Stimulated activated CD8-positive, alpha-beta memory T cell treated with anti-CD3 and anti-CD28 coated beads, Interleukin-12 subunit alpha, Interleukin-12 subunit beta, amount 100 ng/mL, for 24 hours (primary cell): ENCODE results near the gene NEK10.
"Not testable (repeated sequence)": the region's sequence is repeated elsewhere in the genome, so short reads cannot be mapped to it uniquely, and the experiment has no call there.

Experiments used
- DNase-seq: peaks from one replicate; pipeline ENCODE4 v3.0.0-alpha.2; 2020; ENCODE audit errors: extremely low read depth

NEK10 gene

DNA sequence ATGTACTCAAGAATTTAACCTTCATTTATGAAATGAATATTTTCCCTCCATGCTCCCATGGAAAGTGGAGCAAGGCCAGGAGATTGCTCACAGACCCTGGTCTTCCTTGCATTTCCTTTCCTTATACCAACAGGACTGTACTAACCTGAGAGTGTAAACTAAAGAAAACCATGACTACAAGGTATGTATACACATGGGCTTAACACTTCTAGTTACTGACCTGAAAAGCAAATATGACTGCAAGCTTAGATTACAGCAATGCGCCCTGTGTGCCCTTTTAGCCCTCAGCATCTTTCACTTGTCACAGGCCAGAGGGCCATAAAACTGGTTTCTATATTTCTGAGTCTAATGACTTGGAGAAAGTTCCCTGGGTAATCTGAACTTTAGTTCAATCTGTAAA, 52.1 kb downstream of the NEK10 start:
- DNase-seq = no peak

DNA sequence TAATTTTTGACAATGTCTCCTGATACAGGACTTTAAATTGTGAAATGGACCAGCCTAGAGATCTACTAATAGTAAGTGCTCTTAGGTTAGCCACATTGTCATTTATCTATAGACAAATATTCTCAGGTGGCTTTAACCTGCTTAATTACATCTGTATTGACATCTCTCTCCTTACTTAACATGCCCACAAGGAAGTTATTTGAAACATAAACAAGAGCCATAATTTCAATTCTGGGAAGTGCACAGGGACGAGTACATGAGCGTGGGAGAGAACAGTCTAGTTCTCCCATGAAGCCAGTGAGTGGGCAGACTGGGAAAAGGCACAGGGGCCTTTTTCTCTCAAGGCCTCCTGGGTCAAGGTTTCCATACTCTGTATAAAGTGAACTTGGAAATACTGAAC, 54.2 kb downstream of the NEK10 start:
- DNase-seq = no peak

DNA sequence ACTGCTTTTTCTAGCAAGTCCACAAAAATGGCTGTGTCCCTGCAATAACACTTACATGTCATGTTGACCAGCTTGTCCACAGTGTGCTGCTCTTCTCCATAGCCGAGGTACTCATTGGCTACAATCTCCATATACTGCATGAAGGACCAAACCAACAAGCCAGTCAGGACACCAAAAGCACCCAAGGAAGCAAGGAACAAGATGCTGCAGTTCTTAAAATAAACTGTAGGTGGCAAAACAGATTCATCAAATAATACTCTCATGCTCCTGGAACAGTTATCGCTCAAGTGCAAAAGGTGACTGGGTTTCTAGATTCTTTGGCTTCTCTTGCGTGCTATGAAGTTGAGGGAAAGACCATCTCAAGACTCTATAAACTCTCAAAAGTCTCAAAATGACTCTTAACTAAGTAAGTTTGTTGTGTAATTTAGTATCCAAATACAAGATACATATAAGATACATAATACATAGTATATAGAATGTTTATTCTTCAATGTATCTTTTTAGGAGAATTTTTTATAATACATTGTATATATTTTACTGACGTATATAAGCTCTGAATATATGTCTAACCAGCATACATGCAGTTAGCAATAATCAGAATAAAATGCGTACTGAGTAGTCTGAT, 57.0 kb downstream of the NEK10 start:
- DNase-seq = no peak

DNA sequence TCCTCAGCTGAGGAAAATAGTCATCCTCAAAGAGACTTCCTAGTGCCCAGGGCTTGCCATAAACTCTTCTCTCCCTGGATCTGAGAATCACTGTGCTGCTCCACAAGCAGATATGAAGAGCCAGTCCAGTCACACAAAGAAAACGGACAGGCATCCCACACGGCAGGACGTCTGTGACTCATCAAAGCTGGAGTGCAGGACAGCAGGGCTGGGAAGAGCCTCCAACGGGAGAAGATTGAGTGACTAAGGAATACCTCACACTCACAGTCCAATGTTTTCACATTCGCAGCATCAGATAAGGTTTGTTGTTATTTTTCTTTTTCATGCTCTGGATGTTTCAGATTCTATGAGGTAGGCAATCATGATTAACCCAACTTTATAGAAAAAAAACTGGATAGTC, 57.8 kb downstream of the NEK10 start:
- DNase-seq = no peak

DNA sequence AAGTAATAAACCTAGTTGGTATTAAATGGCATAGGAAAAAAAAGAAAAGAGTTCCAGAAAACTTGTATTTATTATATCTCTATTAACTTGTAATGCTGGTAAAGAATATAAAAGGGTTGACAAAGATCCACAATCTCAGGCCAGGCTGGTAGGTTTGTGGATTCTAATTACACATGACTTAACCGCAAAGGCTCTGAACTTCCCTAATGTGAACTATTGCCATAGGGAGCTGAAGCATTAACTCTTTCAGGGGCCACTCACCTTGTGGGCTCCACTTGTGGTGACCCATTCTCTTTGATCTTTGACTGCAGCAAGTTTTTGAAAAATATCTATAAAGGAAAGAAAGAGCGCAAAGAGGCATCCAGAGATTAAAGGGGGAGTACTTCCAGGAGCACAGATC, 58.5 kb downstream of the NEK10 start:
- DNase-seq = no peak

DNA sequence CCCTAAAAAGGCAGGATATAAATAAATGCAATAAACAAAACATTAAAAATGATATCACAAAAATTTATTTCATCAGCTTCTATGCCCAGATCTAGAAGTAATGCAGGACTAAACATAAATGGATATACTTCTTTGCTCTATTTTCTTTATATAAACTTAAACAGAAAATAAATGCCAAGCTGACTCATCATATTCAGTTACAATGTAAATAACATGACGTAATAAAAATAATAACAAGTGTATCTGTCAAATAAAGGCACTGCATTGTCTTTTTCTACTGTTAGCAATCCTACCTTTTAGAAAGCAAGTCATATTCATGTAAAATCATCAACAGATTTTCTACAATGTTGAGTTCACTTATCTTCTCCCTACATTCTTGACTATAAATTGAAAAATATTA, 61.6 kb downstream of the NEK10 start:
- no peak for DNase-seq

DNA sequence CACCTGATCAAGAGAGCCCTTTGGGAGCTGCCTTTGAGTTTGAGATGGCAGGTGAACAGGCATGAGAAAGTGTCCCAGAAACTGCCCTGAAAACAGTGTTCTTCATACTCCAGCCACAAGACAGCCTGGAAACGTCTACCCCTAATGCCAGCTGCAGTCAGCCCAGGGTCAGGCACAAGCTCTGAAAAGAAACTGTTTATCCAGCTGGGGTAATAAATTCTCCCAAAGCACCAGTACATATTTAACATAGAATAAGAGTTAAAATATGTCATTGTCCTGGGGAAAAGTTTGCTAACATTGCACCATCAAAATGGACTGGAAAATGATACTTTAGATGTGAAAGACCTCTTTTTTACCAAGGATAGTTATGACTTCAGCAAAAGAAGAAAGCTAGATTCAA, 66.3 kb downstream of the NEK10 start:
- DNase-seq = no peak

DNA sequence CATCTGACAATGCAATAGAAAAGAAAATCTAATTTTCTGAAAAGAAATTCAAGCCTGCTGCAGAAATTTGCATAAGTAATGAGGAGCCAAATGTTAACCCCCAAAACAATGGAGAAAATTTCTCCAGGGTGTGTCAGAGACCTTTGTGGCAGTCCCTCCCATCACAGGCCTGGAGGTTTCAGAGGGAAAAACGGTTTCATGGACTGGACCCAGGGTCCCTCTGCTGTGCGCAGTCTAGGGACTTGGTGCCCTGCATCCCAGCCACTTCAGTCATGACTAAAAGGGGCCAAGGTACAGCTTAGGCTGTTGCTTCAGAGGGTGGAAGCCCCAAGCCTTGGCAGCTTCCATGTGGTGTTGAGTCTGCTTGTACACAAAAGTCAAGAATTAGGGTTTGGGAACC, 70.2 kb downstream of the NEK10 start:
- not testable (repeated sequence) for DNase-seq

DNA sequence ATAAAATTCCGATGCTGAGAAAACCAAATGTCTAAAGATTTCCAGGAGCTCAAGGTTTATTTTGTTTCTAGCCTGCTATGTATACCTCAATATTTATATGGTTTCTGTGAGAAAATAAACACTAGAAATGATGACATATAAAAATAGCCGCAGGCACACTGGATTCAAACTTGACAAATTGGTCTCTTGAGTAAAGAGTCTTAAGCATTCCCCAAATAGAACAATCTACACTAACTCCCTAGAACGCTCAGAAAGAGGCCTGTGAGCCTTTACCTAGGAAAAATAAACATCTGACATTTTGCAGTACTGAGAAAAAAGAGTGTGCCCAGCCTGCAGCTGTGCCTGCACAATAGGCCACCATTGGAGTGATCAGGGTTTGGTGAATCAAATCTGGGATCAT, 75.2 kb downstream of the NEK10 start:
- no peak for DNase-seq

DNA sequence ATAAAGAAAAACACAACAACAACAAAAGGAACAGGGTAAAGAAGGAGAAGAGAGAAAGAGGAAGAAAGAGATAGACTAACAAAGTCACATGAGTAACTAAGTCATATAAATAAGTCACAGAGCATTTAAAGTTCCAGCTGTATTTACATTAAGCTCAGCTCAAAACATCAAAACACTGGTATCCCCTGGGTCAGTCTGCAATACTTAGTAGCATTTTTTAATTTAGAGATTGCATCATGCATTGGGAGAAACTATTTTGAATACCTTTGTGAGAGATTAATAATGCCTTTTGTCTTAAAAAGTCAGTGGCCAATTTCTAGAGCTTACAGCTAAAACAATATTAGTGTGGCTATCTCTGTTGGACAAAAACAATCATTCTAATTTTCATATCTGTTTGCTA, 78.4 kb downstream of the NEK10 start:
- no peak for DNase-seq

DNA sequence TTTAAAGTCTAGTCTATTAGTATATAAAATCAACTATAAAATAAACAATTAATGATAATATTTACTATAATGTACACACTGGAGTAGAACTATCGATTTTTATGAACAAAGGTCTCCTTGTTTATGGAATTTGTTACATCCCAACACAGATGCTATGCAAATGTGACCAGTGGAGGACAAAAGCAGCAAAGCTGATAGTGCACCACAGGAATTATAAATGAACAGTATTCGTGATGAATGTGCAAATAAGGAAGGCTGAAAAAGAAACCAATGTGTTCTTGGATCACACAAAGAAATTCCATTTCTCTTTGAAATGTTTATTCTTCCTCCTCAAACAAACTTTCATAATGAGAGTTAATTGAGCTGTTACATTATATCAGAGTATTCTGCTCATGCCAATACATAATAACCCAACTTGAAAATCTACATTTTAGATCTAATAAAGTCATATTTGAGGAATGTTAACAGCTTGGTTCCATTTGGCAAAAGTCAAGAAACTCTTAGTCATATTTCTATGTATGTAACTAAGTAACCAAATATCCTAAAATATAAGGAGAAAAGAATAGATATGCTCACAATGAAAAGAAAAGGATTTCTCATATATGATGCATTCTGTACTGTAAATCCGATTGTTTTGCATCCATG, 79.3 kb downstream of the NEK10 start:
- DNase-seq = no peak

DNA sequence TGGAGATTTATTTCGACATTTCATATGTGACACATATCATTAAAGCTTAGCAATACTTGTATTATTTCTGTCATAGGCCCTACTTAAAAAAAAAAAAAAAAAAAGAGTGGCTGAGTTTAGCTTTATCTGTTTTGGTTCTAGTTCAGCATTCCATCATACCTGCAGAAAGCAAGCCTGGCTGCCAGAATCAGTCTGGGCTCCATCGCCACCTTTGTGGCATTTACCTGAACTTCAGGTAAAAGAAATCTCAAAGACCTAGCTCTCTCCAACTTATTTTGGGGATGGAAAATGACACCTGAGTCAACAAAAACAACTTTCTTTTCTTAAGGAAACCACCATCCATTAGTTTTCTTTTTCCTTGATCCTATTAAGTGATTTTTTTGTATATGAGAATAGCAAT, 82.1 kb downstream of the NEK10 start:
- DNase-seq = no peak

DNA sequence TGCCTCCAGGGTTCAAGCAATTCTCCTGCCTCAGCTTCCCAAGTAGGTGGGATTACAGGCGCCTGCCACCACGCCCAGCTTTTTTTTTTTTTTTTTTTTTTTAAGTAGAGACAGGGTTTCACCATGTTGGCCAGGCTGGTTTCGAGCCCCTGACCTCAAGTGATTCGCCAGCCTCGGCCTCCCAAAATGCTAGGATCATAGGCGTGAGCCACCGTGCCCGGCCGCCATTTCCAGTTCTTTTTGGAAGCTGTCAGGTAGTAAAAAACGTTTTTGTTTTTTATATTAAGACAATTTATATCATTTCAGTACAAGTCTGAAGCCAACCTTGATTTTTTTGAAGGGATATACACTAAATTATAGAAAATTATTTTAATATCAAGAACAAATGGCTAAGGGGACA, 82.7 kb downstream of the NEK10 start:
- not testable (repeated sequence) for DNase-seq

DNA sequence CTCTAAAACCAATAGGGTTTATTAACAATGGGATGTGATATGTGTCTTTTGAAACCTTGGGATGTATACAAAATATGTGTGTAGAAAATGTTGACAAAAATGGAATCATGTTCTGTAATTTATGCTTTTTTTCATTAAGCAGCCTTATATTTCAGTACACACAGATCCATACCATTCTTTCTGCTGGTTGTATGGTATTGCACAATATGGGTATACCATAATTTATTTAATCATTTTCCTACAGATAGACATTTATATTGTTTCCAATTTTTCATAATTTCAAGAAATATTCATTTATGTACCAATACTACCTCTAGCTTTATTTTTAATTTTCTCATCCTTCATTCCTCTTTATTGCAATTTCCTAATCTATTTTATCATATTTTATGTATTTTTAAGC, 83.5 kb downstream of the NEK10 start:
- no peak for DNase-seq

DNA sequence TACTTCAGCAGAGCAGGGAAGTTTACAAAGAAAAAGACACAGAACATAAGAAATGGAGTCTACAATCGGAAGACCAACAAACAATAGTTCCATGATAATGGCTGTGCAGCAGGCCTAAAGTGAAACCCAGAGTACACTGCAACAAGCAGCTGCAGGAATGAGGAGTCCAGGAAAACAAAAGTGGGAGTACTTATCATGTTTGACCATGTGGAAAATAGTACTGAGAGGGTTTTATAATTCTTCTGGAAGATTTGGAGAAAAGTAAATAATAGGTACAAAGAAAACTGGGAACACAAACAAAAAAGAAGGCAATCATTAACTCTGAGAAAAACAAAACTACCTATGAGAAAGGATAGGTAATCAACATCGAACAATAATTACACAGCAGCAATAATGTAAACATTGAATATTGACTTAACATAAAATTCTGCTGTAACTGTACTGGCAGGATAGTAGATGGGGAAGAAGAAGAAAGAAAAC, 87.5 kb downstream of the NEK10 start:
- no peak for DNase-seq

DNA sequence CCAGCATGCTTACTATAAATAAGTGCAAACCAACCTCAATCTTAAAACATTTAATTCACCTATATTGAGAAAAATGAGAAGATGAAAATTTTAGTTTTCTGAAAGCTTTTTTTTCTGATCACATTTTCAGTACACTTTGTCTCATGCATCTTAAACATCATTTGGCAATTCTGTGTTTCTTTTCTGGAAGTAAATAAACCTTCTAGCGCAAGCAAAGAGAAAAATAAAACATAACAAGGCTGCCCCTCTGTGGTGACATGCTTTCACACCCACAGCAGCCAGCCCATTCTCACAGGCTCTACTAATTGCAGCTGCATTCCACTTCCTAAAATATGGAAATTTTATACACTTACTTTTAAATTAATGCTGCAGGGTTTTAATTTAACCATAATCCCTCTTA, 90.1 kb downstream of the NEK10 start:
- no peak for DNase-seq

DNA sequence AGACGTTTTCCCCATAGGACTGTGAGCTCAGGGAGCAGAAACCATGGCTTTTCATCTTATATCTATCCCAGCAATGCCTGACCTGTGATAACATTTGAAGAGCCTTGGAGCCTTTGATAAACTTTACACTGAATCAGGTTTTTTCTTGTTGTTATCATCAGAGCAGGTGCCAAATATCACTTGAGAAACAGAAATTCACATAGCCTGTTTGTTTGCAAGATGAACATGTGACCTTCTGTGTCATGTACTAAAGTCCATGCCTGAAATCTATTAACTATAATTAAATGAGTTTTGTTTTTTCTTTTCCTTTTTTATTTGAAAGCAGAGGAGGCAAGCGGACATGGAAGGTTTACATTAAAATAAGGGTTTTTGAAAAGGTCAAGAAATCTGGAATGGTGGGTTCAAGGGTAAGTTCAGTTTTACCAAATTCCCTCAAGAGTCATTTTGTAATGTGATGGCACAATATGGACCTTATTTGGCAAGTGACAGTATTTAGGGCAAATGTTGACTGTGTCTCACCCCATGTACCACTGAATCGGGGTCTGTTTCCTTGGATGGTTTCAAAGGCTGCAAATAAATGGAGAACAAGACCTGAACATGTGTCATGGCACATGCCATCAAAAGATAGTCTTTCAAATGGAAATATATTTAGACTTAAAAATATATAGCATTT, 90.7 kb downstream of the NEK10 start:
- DNase-seq = no peak

DNA sequence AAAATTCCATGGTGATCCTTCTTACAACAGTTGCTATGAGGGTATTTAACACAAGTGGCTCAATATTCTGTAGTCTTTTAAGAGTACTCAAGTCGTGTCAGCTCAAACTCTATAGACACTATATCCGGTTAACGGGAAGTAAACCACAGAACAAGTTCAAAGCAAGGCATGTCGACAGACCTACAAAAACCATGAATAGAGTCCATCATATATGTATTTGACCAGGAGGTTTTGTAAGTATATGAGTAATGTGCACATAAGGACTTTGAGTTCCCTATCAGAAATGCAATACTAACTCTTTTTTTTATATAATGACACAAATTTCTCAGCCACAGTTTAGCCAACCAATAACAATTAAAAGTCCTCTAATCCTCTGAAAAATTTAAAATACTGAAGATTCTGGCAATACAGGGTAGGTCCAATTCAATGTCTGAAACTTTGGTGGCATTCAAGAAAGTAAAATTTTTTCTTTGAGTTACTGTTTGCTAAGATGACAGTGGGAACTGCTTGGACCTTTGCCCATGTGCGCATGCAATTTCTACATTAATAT, 93.7 kb downstream of the NEK10 start:
- DNase-seq = no peak

DNA sequence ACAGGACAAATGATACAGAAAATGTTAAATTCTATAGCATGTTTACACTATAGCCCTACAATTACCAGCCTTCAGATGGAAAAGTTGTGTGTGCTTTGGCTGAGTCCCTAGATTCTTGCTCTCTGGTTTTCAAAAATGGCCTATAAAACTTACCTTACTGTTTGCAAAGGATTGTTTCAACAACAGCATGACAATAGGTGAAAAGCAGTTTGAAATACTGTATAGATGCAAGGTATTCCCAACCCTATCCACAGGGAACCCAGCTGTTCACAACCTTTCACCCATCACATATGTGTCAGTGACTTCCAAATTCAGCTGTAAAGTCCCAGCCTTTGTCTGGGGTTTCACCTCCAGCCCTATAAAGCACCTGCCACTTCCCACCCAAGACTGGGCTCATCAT, 97.3 kb downstream of the NEK10 start:
- no peak for DNase-seq

DNA sequence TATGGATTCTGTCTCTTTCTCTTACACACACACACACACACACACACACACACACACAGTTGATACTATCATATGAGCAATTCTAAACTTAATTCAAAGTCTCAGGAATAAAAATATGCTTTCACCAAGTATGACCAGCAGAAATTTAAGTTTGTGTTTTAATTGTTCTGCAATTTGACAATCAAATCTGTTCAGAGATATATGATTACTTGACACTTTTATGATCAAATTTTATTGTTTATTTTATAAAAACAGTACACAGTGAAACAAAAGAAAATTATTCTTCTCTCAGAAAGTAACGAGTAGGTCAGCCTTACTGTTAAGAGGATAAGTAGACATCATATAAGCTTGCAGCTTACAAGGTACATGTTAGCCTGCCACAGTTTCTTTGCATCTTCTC, 114.3 kb downstream of the NEK10 start:
- DNase-seq = no peak

DNA sequence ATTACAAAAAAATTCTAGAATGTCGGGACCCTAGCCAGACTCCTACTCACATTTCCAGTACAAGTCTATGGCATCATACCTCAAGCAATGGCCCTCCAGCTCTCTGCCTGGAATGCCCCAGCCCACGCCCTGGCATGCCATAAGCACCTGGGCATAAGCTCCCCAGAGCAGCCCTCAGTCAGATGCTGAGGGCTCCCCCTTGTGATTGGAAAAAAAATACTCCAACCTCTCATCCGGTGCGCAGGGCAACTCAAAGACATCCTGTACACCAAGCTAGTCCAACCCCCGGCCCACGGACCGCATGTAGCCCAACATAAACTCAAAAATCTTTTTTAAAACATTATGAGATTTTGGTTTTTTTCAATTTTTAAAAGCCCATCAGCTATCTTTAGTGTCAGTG, 115.4 kb downstream of the NEK10 start:
- no peak for DNase-seq

DNA sequence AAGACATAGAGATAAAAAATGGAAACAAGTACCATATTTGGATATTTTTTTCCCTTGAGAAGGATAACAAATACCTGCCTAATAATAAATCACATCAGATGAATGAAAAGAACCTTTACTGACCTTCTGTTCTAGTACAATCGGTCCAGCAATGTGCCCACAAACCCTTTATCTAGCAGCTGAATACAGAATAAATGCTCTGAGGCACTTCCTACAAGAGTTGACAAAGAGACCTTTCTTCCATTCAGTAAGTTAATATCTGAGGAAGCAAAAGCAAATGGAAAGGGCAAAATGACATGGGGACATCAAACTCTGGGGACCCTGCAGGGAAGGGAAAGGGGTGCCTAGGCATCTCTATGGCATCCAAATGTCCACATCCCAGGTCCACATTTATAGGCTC, 115.8 kb downstream of the NEK10 start:
- no peak for DNase-seq

DNA sequence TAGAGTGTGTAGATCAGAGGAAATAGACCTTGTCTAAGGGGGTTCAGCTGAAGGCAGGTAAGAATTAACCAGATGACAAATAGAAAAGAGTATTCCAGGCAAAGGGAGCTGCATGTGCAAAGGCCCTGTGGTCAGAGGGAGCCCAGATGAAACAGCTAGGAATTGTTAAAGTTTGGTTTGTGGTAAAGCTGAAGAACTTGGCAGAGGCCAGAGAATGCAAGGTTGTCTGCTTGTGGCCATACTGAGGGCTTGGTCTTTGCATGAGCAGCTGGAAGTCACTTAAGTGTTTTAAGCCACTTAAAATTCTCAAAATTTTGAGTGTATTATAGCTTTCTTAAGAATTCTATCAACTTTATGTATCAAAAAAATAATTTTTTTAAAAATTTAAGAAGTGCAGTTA, 116.5 kb downstream of the NEK10 start:
- DNase-seq = no peak
